GM12864 (cell line): Measurements from ENCODE around the gene IER2.
"Not testable (repeated sequence)": the region's sequence is repeated elsewhere in the genome, so short reads cannot be mapped to it uniquely, and the experiment has no call there.

Source experiments
- DNase-seq: peaks from one replicate; pipeline ENCODE4 v3.0.0-alpha.2; 2011; ENCODE audit warnings: low read depth
- H3K4me3 ChIP-seq: 2 replicates; pipeline ENCODE4 v1.5.1; 2011; ENCODE audit warnings: mild to moderate bottlenecking, low read depth, low read length, control low read depth
- CTCF ChIP-seq: IDR thresholded peaks from 2 replicates; pipeline ENCODE4 v1.5.1; 2011; ENCODE audit warnings: low read depth, mild to moderate bottlenecking, moderate library complexity, low read length, control low read depth, inconsistent platforms; ENCODE audit errors: missing control alignments

The IER2 gene

GRCh38 chr19:13146763-13147563 lies 3.2 kb upstream of the IER2 start:
- no peak for TF ChIP-seq CTCF
- DNase-seq: no peak
- H3K4me3 ChIP-seq: no peak overlapping the region

- DNase-seq: not testable (repeated sequence)
- peak overlapping the region; percentile 77 for H3K4me3 ChIP-seq
Observed at GRCh38 chr19:13149173-13149627, 1.0 kb upstream of the IER2 start.

- H3K4me3 ChIP-seq: peak overlapping the region; percentile 77
- no peak for TF ChIP-seq CTCF
- no peak for DNase-seq
Observed at GRCh38 chr19:13149628-13150186, 504 bp upstream of the IER2 start.

GRCh38 chr19:13150931-13151604 lies 857 bp downstream of the IER2 start:
- TF ChIP-seq CTCF: no peak
- DNase-seq: no peak
- H3K4me3 ChIP-seq: peak overlapping the region; percentile 77

GRCh38 chr19:13151605-13152355 lies 1.6 kb downstream of the IER2 start:
- DNase-seq: peak; percentile 83
- no peak for TF ChIP-seq CTCF
- peak overlapping the region; percentile 99 for H3K4me3 ChIP-seq

GRCh38 chr19:13152356-13152973 lies 2.3 kb downstream of the IER2 start:
- no peak for TF ChIP-seq CTCF
- H3K4me3 ChIP-seq: peak overlapping the region; percentile 99
- DNase-seq: no peak
